Gastrocnemius medialis (tissue), 4 donors: ENCODE results near the gene STMN1. TPM values are rescaled to one million over a fixed set of nuclear protein-coding genes. Genes with fewer than 3 reads are reported as not detected.

Experiments
- ATAC-seq, 2 donors: fragments of 150-250 bp; one replicate each; pipeline ENCODE4 v1.9.1; 2016
- DNase-seq, 2 donors: peaks; one replicate each; pipeline ENCODE4 v3.0.0-alpha.2; 2019
- H3K27ac ChIP-seq, 4 donors: fragments of 200-600 bp; sonication (generic); 1 replicate in 1 of 4; 2 replicates in 3 of 4; pipeline ENCODE4 v1.5.1; 2016 to 2018; ENCODE audit warnings: mild to moderate bottlenecking in 2 of 4, moderate library complexity in 1 of 4
- H3K27me3 ChIP-seq, 3 donors: fragments of 200-600 bp; sonication (generic) in 2 of 3; 1 replicate in 1 of 3; 2 replicates in 2 of 3; pipeline versions ENCODE4 v1.5.1 to v1.6.0; 2016 to 2019; ENCODE audit warnings: mild to moderate bottlenecking in 1 of 3, moderate library complexity in 1 of 3
- H3K36me3 ChIP-seq, 2 donors: fragments of 200-600 bp; sonication (generic) in 1 of 2; one replicate each; pipeline ENCODE4 v1.5.1; 2017 to 2018
- H3K4me1 ChIP-seq, 2 donors: fragments of 200-600 bp; sonication (generic) in 1 of 2; one replicate each; pipeline ENCODE4 v1.5.1; 2016 to 2017; ENCODE audit warnings: mild to moderate bottlenecking in 2 of 2
- H3K4me3 ChIP-seq, 4 donors: fragments of 200-600 bp; sonication (generic) in 3 of 4; 1 replicate in 1 of 4; 2 replicates in 3 of 4; pipeline ENCODE4 v1.5.1; 2016 to 2019; ENCODE audit warnings: mild to moderate bottlenecking in 2 of 4
- H3K9me3 ChIP-seq, 3 donors: fragments of 200-600 bp; sonication (generic) in 2 of 3; 1 replicate in 1 of 3; 2 replicates in 2 of 3; pipeline ENCODE4 v1.5.1; 2016 to 2019
- POLR2A ChIP-seq, 2 donors: fragments of 450-650 bp; IDR thresholded peaks; one replicate each; pipeline ENCODE4 v1.6.1; 2017; ENCODE audit warnings: antibody characterized with exemption in 2 of 2, mild to moderate bottlenecking in 2 of 2, moderate library complexity in 2 of 2
- in situ Hi-C, 4 donors: fragments of 200-750 bp; cut with MboI; loops; one replicate each; pipeline versions ENCODE4 v1.15.0 to v1.8.0; 2017; ENCODE audit warnings: low sequenced_read_pairs in 4 of 4
- intact Hi-C: fragments of 100-400 bp; cut with DNase I; formaldehyde crosslinking; loops from one replicate; pipeline ENCODE4 v1.15.1; 2023; ENCODE audit warnings: low total_unique reads
- microRNA-seq, 2 donors: library from miRNA; unstranded; fragments of <30 nt; microRNA quantifications; one replicate each; pipeline ENCODE4, GENCODE V29; 2016; ENCODE audit warnings: borderline replicate concordance in 2 of 2
- total RNA-seq, 4 donors: library from RNA; depleted of rRNA; stranded (reverse); fragments of >200 nt; gene quantifications; one replicate each; pipeline versions ENCODE4 v1.1.0 to v1.2.3, GENCODE V29; 2016
- TF ChIP-seq, protein P1 (sequence below), 5 experiments: fragments of 450-650 bp in 3 of 5; fragments of 200-600 bp in 2 of 5; sonication (generic) in 2 of 5; IDR thresholded peaks in 4 of 5; conservative IDR thresholded peaks in 1 of 5; 1 replicate in 4 of 5; 2 replicates in 1 of 5; pipeline ENCODE4 v1.5.1; 2016 to 2019; ENCODE audit warnings: antibody characterized with exemption in 5 of 5, mild to moderate bottlenecking in 3 of 5, moderate library complexity in 3 of 5

The STMN1 gene
- total RNA-seq, 4 donors from 2014 or later = 4.7 to 20.7 (median 13.7) TPM

DNA sequence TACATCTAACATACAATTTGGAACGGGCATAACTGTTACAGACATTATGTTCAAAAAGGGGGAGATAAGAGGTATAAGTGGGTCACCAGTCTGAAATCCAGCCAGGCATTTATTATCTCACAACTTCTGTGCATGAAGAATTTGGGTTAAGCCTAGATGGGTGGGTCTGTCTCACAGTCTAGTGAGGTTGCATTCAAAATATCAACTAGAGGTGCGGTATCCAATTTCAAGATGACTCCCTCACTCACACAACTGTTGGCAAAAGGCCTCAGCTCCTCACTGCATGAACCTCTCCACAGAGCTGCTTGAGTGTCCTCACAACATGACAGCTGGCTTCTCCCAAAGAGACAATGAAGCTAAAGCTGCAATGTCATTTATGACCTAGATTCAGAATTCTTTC, 51.7 kb downstream of the STMN1 start:
- Histone ChIP-seq H3K27ac (no peak overlapping the region), H3K4me1 (peaks cover 2 to 9% of the 10 kb centered on the region in 2 donors), H3K9me3 (no peaks in the 10 kb centered on the region), H3K27me3 (no peaks in the 10 kb centered on the region), H3K4me3 (no peak overlapping the region), H3K36me3 (no peaks in the 10 kb centered on the region)
- DNase-seq (no peak), ATAC-seq (no peak)
- intact Hi-C loops = no loop called here
- TF ChIP-seq POLR2A (IDR thresholded peaks at IDR 0.05) = no peak
- TF ChIP-seq, protein P1, sequence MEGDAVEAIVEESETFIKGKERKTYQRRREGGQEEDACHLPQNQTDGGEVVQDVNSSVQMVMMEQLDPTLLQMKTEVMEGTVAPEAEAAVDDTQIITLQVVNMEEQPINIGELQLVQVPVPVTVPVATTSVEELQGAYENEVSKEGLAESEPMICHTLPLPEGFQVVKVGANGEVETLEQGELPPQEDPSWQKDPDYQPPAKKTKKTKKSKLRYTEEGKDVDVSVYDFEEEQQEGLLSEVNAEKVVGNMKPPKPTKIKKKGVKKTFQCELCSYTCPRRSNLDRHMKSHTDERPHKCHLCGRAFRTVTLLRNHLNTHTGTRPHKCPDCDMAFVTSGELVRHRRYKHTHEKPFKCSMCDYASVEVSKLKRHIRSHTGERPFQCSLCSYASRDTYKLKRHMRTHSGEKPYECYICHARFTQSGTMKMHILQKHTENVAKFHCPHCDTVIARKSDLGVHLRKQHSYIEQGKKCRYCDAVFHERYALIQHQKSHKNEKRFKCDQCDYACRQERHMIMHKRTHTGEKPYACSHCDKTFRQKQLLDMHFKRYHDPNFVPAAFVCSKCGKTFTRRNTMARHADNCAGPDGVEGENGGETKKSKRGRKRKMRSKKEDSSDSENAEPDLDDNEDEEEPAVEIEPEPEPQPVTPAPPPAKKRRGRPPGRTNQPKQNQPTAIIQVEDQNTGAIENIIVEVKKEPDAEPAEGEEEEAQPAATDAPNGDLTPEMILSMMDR (IDR thresholded peaks at IDR 0.05 in 4 of 5, conservative IDR thresholded peaks at IDR 0.05 in 1 of 5) = no peak
- in situ Hi-C loops = no loop called here

Small RNA genes within 50 kb of the gene (microRNA-seq; reads per million reads assigned to microRNA genes)
- gene MIR3917 = 0 reads per million in 2 donors

Other genes with a start within 250 kb of the STMN1 start
- gene SELENON, start 106.2 kb downstream of the STMN1 start, total RNA-seq = 10 to 100 TPM; 20.0 to 51.0 (median 43.3) TPM
- 100 to 1,000 TPM; 123 to 186 (median 170) TPM for gene MTFR1L, start 86.5 kb downstream of the STMN1 start, total RNA-seq
- not detected for gene AUNIP, start 47.0 kb downstream of the STMN1 start, total RNA-seq
- 1 to 10 TPM; 1.4 to 3.7 (median 2.1) TPM for gene PAQR7, start 30.7 kb downstream of the STMN1 start, total RNA-seq
- gene PAFAH2, start 91.6 kb upstream of the STMN1 start, total RNA-seq = 10 to 100 TPM in 3 of 4 donors, 1 to 10 TPM in 1; 9.0 to 35.5 (median 16.1) TPM
- gene EXTL1, start 115.4 kb upstream of the STMN1 start, total RNA-seq = under 1 TPM in 2 of 4 donors, not detected in 2; 0.33 to 0.95 TPM
- gene SLC30A2, start 139.7 kb upstream of the STMN1 start, total RNA-seq = 1 to 10 TPM; 1.2 to 5.2 (median 3.1) TPM
- gene TRIM63, start 161.2 kb upstream of the STMN1 start, total RNA-seq = 1,000 to 10,000 TPM; 1,040 to 4,298 (median 2,203) TPM
- gene PDIK1L, start 205.4 kb upstream of the STMN1 start, total RNA-seq = 1 to 10 TPM; 4.4 to 8.7 (median 5.9) TPM